Measurements from ENCODE around the gene KCNH1. TPM values are rescaled to one million over a fixed set of nuclear protein-coding genes. Genes with fewer than 3 reads are reported as not detected.

KCNH1 gene
- polyA plus RNA-seq, 1 of the 3 experiments (the other 2 are of a cell fraction): 0.08 TPM

- no peak for DNase-seq
- TF ChIP-seq, protein P1, sequence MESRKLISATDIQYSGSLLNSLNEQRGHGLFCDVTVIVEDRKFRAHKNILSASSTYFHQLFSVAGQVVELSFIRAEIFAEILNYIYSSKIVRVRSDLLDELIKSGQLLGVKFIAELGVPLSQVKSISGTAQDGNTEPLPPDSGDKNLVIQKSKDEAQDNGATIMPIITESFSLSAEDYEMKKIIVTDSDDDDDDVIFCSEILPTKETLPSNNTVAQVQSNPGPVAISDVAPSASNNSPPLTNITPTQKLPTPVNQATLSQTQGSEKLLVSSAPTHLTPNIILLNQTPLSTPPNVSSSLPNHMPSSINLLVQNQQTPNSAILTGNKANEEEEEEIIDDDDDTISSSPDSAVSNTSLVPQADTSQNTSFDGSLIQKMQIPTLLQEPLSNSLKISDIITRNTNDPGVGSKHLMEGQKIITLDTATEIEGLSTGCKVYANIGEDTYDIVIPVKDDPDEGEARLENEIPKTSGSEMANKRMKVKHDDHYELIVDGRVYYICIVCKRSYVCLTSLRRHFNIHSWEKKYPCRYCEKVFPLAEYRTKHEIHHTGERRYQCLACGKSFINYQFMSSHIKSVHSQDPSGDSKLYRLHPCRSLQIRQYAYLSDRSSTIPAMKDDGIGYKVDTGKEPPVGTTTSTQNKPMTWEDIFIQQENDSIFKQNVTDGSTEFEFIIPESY (IDR thresholded peaks at IDR 0.05; ENCODE audit: borderline replicate concordance, low read depth): no peak
- TF ChIP-seq TEAD4 (IDR thresholded peaks at IDR 0.05; ENCODE audit: borderline replicate concordance, insufficient read depth) (no peak), NFIC (IDR thresholded peaks at IDR 0.05; ENCODE audit: borderline replicate concordance) (no peak), FOSL2 (IDR thresholded peaks at IDR 0.05; ENCODE audit: borderline replicate concordance, low read depth) (no peak), GATA2 (CRISPR knock-in tag; IDR thresholded peaks at IDR 0.05) (no peak), MXI1 (IDR thresholded peaks at IDR 0.05; ENCODE audit: low read depth, low read length) (no peak), RXRA (IDR thresholded peaks at IDR 0.05; ENCODE audit: borderline replicate concordance, low read depth) (no peak), PBX3 (IDR thresholded peaks at IDR 0.05) (no peak), YY1 (IDR thresholded peaks at IDR 0.05; ENCODE audit: low read depth) (no peak), MAX (IDR thresholded peaks at IDR 0.05; ENCODE audit: low read depth) (no peak), EZH2phosphoT487 (IDR thresholded peaks at IDR 0.05; ENCODE audit: borderline replicate concordance, low read depth) (no peak), FOXM1 (IDR thresholded peaks at IDR 0.05; ENCODE audit: low read depth) (no peak)
- TF ChIP-seq, protein P2, sequence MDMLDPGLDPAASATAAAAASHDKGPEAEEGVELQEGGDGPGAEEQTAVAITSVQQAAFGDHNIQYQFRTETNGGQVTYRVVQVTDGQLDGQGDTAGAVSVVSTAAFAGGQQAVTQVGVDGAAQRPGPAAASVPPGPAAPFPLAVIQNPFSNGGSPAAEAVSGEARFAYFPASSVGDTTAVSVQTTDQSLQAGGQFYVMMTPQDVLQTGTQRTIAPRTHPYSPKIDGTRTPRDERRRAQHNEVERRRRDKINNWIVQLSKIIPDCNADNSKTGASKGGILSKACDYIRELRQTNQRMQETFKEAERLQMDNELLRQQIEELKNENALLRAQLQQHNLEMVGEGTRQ (IDR thresholded peaks at IDR 0.05; ENCODE audit: borderline replicate concordance, low read depth, low read length): no peak
- TF ChIP-seq, protein P3, sequence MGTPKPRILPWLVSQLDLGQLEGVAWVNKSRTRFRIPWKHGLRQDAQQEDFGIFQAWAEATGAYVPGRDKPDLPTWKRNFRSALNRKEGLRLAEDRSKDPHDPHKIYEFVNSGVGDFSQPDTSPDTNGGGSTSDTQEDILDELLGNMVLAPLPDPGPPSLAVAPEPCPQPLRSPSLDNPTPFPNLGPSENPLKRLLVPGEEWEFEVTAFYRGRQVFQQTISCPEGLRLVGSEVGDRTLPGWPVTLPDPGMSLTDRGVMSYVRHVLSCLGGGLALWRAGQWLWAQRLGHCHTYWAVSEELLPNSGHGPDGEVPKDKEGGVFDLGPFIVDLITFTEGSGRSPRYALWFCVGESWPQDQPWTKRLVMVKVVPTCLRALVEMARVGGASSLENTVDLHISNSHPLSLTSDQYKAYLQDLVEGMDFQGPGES (IDR thresholded peaks at IDR 0.05; ENCODE audit: low read depth, low read length): no peak
- no peak overlapping the region for H2AFZ ChIP-seq (ENCODE audit: low read depth)
- no peaks in the 10 kb centered on the region for H3K9me2 ChIP-seq
- ChIA-PET CTCF (interaction anchor here (0.6 to 2.8 kb wide), 3 partner anchors 120 to 452 kb away, joined by 3 to 9 read pairs (median 3); partner anchors contain the start of gene KCNH1), POLR2A (interaction anchor here (0.7 kb wide), 1 partner anchor 35 kb away, joined by 3 read pairs; no protein-coding TSS in a partner anchor)
- no peak overlapping the region for H3K4me2 ChIP-seq
- no peak overlapping the region for H3K4me3 ChIP-seq (ENCODE audit: low read depth in 2 of 2, low read length in 1 of 2)
- peaks cover 0 to 3% of the 10 kb centered on the region in 2 experiments; a peak in 1 of 4 replicates for H3K4me1 ChIP-seq (ENCODE audit: control insufficient read depth in 1 of 2, insufficient read depth in 2 of 2, low read depth in 1 of 2, low read length in 1 of 2)
- H3K79me2 ChIP-seq (ENCODE audit: insufficient read depth): no peaks in the 10 kb centered on the region
- no peaks in the 10 kb centered on the region for H4K20me1 ChIP-seq (ENCODE audit: insufficient read depth)
- H3K9me3 ChIP-seq: no peaks in the 10 kb centered on the region
- 14% methylated on average over 2 of the region's 2 CpGs for WGBS (ENCODE audit: low lambda C conversion rate)
- no peaks in the 10 kb centered on the region for H3K36me3 ChIP-seq (replicated peaks in 1 of 2; ENCODE audit: control insufficient read depth in 1 of 2, insufficient read depth in 2 of 2, low read length in 1 of 2)
- no peaks in the 10 kb centered on the region for H3K27me3 ChIP-seq (ENCODE audit: insufficient read depth)
- H3F3A ChIP-seq (replicated peaks; ENCODE audit: insufficient read depth): no peaks in the 10 kb centered on the region
- no peak overlapping the region for H3K9ac ChIP-seq
- H3K27ac ChIP-seq (ENCODE audit: low read depth in 2 of 2, low read length in 1 of 2): no peak overlapping the region
Observed at GRCh38 chr1:210900079-210900478, 233.9 kb downstream of the KCNH1 start.
